Hepatic stellate cell (primary cell): ENCODE measurements around the gene CERS1.

Experiments
- DNase-seq: peaks from one replicate; pipeline ENCODE4 v3.0.0; 2011; ENCODE audit warnings: low spot score

CERS1 gene

GRCh38 chr19:18898607-18899408, 2.9 kb upstream of the CERS1 start:
- no peak for DNase-seq

- DNase-seq, result no peak
Observed at GRCh38 chr19:18898081-18898606, 2.2 kb upstream of the CERS1 start.

- no peak for DNase-seq
Observed at GRCh38 chr19:18897094-18898029, 1.4 kb upstream of the CERS1 start.

DNA sequence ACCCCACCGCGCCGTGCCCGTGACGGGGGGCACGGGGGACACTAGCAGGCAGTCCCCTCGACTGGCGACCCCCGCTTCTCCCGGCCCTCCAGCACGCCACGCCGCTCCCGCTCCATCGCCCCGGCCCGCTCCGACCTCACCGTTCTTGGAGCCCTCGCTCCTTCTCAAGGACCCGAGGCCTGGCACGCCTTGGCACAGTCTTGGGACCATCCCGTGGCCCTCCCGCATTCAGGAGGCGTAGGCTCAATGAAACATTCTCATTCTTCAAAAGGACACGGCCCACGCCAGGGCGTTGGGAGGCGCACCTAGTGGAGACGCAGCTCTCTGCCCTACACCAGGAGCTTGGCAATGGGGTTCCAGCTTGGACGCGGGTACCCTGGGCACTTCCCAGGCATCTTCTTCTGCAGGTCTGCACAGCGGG, 473 bp upstream of the CERS1 start:
- DNase-seq, result peak; percentile 55

DNA sequence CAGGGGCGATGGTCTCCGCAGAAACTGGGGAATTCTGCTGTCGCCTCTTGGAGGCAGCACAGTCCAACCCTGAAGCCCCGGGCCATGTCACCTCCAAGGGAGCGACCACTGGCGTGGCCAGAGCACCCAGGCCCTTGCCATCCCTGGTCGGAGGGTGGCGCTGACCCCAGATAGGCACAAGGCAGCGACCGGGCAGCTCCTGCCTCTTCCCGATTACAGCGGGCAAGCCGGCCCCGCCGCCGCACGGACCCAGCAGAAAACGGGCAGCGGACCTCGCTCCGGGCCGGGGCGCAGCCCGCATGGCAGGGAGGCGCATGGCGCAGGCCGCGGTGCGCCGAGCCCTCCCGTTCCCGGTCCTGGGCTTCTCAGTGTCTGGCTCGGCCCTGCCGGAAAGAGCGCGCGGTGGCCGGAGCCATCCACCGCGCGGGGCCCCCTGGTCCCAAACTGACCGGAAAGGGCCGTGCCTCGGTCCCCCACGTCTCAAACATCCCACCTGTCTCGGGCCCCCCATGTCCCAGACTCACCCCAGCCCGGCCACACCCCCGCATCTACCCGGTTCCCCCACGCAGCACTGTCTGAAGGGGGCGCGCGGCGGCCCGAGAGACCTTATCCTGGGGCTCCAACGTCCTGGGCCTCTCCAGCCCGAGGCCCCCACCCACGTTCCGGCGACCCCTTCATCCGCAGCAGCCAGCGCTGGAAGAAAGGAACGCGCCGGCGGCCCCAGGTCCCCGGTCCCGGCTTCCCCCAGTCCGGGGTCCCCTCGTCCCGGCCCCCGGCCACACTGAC, 727 bp downstream of the CERS1 start:
- DNase-seq, result peak; percentile 59

DNA sequence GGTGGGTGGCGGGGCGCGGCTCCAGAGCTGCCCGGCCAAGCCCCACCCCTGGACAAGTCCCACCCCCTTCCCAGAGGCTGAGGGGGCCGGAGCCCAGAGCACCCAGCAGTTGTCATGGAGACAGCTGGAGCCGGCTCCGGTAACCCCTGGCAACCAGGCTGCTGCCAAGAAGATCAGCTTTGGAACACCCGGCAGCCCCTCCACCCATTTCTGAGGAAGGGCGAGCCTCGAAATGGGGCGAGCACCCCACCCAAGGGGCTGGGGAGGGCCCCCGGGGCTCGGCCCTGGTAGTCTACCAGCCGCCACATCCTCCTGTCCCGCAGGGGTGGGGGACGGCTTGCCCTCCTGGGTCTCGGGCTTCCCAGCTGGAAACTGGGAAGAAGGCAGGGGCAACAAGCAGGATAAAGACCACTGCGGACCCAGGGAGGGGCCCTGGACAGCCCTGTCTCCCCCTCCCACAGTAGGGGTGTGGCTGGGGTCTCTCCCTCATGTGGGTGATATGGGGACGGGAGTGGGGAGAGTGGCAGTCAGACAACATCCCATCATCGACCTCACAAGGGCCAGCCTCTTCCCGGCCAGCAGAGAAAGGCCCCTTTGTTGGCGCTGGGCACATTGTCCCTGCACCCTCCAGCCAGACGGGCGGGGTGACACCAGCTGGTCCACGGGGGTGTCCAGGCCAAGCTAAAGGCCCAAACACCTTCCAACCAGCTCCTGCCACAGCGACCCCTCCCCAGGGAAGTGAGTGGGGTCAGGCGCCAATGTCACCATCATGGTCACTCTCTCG, 1.5 kb downstream of the CERS1 start:
- DNase-seq, result peak; percentile 66

- no peak for DNase-seq
Observed at GRCh38 chr19:18893587-18894253, 2.2 kb downstream of the CERS1 start.

- DNase-seq, result no peak
Observed at GRCh38 chr19:18889949-18890745, 5.8 kb downstream of the CERS1 start.

- no peak for DNase-seq
Observed at GRCh38 chr19:18886972-18887371, 9.0 kb downstream of the CERS1 start.

DNA sequence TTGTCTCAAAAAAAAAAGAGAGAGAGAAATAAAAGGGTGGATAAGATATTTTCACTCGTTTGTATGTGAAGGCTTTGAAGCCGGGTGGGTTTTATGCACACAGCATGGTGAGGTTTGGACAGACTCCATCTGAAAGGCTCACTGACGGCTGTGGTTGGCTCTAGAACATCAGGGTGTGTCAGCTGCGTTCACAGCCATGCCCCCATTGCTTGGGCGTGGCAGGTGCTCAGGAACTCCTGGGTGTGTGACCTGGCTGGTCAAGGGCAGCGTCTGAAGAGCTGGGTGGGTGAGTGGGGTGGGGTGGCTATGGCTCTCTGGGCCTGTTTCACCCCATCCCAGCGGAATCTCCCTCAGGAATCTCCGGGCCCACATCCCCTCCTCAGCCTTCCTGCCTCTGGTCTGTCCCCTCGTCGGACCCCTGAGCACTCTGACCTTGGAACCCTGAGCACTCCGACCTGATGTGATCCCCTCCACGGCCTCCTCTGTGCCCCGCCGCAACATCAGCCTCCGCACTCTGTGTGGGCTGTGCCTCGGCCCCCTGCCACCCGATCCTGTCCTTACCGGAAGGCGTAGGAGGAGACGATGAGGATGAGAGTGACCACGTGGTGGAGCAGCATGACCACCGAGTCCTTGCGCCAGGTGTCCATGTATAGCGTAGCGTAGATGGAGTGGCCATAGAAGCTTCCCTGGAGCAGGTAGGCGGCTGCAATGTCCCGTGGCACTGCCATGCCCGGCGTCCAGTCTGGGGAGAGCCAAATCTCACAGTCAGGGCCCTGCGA, 12.2 kb downstream of the CERS1 start:
- no peak for DNase-seq

GRCh38 chr19:18881491-18881890, 14.5 kb downstream of the CERS1 start:
- no peak for DNase-seq

GRCh38 chr19:18879579-18880373, 16.2 kb downstream of the CERS1 start:
- no peak for DNase-seq

GRCh38 chr19:18878858-18879578, 16.9 kb downstream of the CERS1 start:
- DNase-seq, result no peak

- no peak for DNase-seq
Observed at GRCh38 chr19:18878058-18878797, 17.7 kb downstream of the CERS1 start.

- DNase-seq, result no peak
Observed at GRCh38 chr19:18876865-18877264, 19.1 kb downstream of the CERS1 start.

DNA sequence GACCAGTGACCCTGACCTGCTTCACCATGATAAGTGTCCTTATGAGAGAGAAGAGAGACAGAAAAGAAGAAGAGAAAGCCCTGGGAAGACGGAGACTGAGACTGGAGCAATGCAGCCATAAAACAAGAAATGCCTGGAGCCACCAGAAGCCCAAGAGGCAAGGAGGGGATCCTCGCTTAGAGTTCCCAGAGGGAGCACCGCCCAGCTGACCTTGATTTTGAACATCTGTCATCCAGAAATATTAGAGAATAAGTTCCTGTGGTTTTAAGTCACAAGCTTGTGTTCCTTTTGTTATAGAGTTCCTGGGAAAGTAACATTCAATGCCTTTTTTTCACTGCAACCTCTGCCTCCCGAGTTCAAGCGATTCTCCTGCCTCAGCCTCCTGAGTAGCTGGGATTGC, 20.2 kb downstream of the CERS1 start:
- no peak for DNase-seq

- DNase-seq, result no peak
Observed at GRCh38 chr19:18871543-18871942, 24.4 kb downstream of the CERS1 start.
